Neural cell (in vitro differentiated cells): ENCODE measurements around the gene USP49.
"Not testable (repeated sequence)": the region's sequence is repeated elsewhere in the genome, so short reads cannot be mapped to it uniquely, and the experiment has no call there.

Experiments used
- CTCF ChIP-seq: fragments of 450-650 bp; IDR thresholded peaks from 2 replicates; pipeline ENCODE4 v1.5.1; 2014; ENCODE audit warnings: antibody characterized with exemption, mild to moderate bottlenecking, moderate library complexity; ENCODE audit not compliant: poor library complexity, severe bottlenecking
- POLR2AphosphoS5 ChIP-seq: IDR thresholded peaks from 2 replicates; pipeline ENCODE4 v1.6.1; 2012
- REST ChIP-seq: IDR thresholded peaks from 2 replicates; pipeline ENCODE4 v1.6.1; 2012; ENCODE audit warnings: borderline replicate concordance
- TAF1 ChIP-seq: IDR thresholded peaks from 2 replicates; pipeline ENCODE4 v1.6.1; 2012; ENCODE audit warnings: low read depth

GRCh38 chr6:41942882-41943281, 47.7 kb upstream of the USP49 start:
- not testable (repeated sequence) for TF ChIP-seq REST, CTCF, POLR2AphosphoS5, TAF1
